Skeletal muscle satellite cell (primary cell): ENCODE results near the gene TNFRSF6B.

Source experiments
- H3K27me3 ChIP-seq: 2 replicates; pipeline ENCODE4 v1.7.0; 2013; ENCODE audit warnings: low read length; ENCODE audit not compliant: control insufficient read depth, insufficient read depth
- H3K36me3 ChIP-seq: 2 replicates; pipeline ENCODE4 v1.7.0; 2013; ENCODE audit warnings: mild to moderate bottlenecking, control low read depth, low read length; ENCODE audit not compliant: insufficient read depth
- H3K4me1 ChIP-seq: 2 replicates; pipeline ENCODE4 v1.7.0; 2013; ENCODE audit warnings: low read length; ENCODE audit not compliant: control insufficient read depth, insufficient read depth
- H3K4me2 ChIP-seq: 2 replicates; pipeline ENCODE4 v1.7.0; 2013; ENCODE audit warnings: mild to moderate bottlenecking, low read length
- H3K4me3 ChIP-seq: 2 replicates; pipeline ENCODE4 v1.7.0; 2013; ENCODE audit warnings: low read length
- H3K9ac ChIP-seq: 2 replicates; pipeline ENCODE4 v1.7.0; 2013; ENCODE audit warnings: mild to moderate bottlenecking, low read depth, low read length, moderate library complexity
- H3K9me3 ChIP-seq: replicated peaks from 2 replicates; pipeline ENCODE4 v1.7.0; 2013; ENCODE audit warnings: mild to moderate bottlenecking, control low read depth, low read length

TNFRSF6B gene

DNA sequence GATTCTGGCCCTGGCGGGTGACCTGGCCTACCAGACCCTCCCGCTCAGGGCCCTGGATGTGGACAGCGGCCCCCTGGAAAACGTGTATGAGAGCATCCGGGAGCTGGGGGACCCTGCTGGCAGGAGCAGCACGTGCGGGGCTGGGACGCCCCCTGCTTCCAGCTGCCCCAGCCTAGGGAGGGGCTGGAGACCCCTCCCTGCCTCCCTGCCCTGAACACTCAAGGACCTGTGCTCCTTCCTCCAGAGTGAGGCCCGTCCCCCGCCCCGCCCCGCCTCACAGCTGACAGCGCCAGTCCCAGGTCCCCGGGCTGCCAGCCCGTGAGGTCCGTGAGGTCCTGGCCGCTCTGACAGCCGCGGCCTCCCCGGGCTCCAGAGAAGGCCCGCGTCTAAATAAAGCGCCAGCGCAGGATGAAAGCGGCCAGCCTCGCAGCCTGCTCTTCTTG, 42.3 kb downstream of the TNFRSF6B start:
- H3K27me3 ChIP-seq, result no peaks in the 10 kb centered on the region
- H3K9ac ChIP-seq, result no peak overlapping the region
- peaks cover 17% of the 10 kb centered on the region for H3K4me1 ChIP-seq
- peaks cover 38% of the 10 kb centered on the region for H3K36me3 ChIP-seq
- no peaks in the 10 kb centered on the region for H3K9me3 ChIP-seq
- H3K4me3 ChIP-seq, result no peak overlapping the region
- peak overlapping the region; percentile 87 for H3K4me2 ChIP-seq

DNA sequence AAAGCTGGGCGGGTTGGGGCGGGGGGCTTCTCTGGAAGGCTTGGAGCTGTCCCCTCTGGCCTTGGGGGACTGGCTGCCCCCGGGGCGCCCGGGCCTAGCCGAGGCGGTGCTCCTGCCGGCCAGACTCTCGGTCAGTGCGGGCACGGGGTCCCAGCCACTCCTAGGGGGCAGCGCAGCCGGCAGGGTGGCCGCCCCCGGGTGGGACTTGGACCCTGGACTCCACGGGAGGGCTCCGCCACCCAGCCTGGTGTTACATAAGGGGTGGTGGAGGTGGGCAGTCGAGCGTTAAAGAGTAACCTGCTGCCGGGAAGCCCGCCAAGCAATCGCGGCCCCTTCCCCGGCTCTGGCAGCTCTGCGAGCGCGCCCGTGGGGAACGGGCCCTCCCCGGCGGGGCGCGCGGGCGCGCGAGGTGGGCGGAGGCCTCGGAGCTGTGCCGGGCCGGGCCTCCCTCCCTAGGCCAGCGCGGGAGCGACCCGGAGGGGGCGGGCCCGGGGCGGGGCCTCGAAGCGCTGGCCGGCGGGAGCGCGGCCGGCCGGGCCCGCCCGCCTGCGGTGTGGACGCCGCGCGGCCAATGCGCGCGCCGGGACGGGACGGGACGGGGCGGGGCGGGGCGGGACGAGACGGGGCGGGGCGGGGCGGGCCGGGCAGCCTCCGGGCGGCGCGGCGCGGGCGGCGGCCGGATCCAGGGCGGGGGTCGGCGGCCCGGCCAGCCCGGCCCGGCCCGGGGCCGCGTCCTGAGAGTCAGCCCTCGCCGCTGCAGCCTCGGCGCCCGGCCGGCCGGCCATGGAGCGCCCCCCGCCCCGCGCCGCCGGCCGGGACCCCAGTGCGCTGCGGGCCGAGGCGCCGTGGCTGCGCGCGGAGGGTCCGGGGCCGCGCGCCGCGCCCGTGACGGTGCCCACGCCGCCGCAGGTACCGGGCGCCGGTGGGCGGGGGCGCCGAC, 42.9 kb downstream of the TNFRSF6B start, which contains the start of gene SLC2A4RG:
TSS of gene SLC2A4RG (plus strand) at position 647 of the 940 bp plus-strand sequence. CDS start at position 784, 137 bp downstream.
- Histone ChIP-seq H3K9me3 (no peaks in the 10 kb centered on the region), H3K27me3 (no peaks in the 10 kb centered on the region), H3K4me2 (peak within 1 kb of the TSS; percentile 100), H3K4me3 (peak within 1 kb of the TSS; percentile 90), H3K9ac (peak within 1 kb of the TSS; percentile 89), H3K4me1 (peaks cover 17% of the 10 kb centered on the region), H3K36me3 (peaks cover 37% of the 10 kb centered on the region)

DNA sequence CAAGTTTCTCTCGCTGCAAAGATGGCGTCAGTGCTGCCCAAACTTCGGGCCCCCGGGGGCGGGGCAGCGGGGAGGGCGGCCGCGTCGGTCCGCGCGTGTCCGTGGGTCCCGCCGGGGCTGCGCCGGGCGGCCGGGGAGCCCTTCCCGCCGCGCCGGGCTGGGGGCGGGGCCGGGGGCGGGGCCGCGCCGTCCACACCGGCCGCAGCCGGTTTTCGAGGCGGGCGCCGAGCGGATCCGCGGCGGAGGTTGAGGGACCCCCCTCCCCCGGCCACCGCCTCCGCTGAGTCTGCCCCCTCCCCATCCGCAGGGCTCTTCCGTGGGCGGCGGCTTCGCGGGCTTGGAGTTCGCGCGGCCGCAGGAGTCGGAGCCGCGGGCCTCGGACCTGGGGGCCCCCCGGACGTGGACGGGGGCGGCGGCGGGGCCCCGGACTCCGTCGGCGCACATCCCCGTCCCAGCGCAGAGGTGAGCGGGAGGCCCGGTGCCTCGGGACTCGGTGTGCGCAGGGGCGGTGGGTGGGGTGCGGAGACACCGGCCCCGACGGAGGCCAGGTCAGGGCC, 43.7 kb downstream of the TNFRSF6B start:
- peaks cover 30% of the 10 kb centered on the region for H3K36me3 ChIP-seq
- H3K4me3 ChIP-seq, result peak overlapping the region; percentile 90
- H3K9me3 ChIP-seq, result no peaks in the 10 kb centered on the region
- peaks cover 17% of the 10 kb centered on the region for H3K4me1 ChIP-seq
- peak overlapping the region; percentile 100 for H3K4me2 ChIP-seq
- peak overlapping the region; percentile 89 for H3K9ac ChIP-seq
- H3K27me3 ChIP-seq, result no peaks in the 10 kb centered on the region

DNA sequence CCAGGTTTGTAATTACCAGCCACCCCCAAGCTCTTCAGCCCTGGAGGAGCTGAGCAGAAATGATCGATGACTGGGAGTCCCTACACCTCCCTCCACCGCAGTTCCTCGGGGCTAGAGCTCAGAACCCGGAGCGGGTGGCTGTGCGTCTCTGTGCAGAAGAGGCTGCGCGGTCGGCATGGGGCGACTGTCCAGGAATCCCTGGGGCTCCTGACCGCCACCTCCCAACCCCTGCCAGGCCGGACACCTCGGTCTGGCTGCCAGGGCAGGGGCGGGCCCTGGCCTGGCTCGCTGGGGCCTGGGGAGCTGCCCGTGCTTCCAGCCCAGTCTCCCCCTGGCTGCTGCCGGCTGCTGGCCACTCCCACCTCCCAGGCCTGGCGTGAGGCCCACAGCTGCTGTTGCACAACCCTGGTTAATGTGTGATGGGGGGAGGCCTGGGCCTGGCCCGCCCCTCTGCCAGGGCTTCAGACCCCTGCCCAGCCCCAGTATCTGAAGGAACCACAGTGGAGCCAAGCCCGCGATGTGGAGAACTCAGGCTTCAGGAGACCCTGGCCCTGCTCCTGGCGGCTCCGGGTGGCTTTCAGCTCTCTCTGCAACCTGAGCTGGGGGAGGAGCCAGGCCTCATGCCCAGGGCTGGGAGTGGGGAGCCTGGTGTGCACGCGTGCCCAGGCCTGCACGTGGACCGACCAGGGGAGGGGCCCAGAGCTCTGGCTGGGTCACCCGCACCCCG, 44.3 kb downstream of the TNFRSF6B start:
- Histone ChIP-seq H3K9ac (peak overlapping the region; percentile 89), H3K4me3 (peak overlapping the region; percentile 90)

GRCh38 chr20:63741354-63741675, 44.9 kb downstream of the TNFRSF6B start:
- Histone ChIP-seq H3K4me2 (peak overlapping the region; percentile 100), H3K4me3 (peak overlapping the region; percentile 90), H3K4me1 (peaks cover 17% of the 10 kb centered on the region), H3K9ac (peak overlapping the region; percentile 89), H3K36me3 (peaks cover 24% of the 10 kb centered on the region), H3K9me3 (no peaks in the 10 kb centered on the region), H3K27me3 (no peaks in the 10 kb centered on the region)

More for the DNA sequence above, 44.3 kb downstream of the TNFRSF6B start:
- Histone ChIP-seq H3K4me1 (peaks cover 17% of the 10 kb centered on the region), H3K4me2 (peak overlapping the region; percentile 100), H3K27me3 (no peaks in the 10 kb centered on the region), H3K36me3 (peaks cover 27% of the 10 kb centered on the region), H3K9me3 (no peaks in the 10 kb centered on the region)

- H3K9me3 ChIP-seq, result no peaks in the 10 kb centered on the region
- peak overlapping the region; percentile 90 for H3K4me3 ChIP-seq
- H3K9ac ChIP-seq, result peak overlapping the region; percentile 89
- H3K27me3 ChIP-seq, result no peaks in the 10 kb centered on the region
- H3K4me1 ChIP-seq, result peaks cover 17% of the 10 kb centered on the region
- H3K36me3 ChIP-seq, result peaks cover 22% of the 10 kb centered on the region
- peak overlapping the region; percentile 100 for H3K4me2 ChIP-seq
Observed at GRCh38 chr20:63741676-63742380, 45.4 kb downstream of the TNFRSF6B start.

DNA sequence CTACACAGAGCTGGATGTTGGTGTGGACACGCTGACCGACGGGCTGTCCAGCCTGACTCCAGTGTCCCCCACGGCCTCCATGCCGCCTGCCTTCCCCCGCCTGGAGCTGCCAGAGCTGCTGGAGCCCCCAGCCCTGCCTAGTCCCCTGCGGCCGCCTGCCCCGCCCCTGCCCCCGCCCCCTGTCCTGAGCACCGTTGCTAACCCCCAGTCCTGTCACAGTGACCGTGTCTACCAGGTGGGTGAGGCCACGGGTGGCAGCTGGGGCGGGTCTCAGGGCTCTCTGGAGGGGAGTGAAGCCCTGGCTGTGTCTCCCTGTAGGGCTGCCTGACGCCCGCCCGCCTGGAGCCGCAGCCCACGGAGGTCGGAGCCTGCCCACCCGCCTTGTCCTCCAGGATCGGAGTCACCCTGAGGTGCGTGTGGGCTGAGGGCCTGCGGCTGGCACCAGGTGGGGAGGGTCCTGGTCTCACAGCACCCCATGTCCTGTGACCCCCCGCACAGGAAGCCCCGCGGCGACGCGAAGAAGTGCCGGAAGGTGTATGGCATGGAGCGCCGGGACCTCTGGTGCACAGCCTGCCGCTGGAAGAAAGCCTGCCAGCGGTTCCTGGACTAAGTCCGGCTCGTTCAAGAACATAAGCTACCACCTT, 46.1 kb downstream of the TNFRSF6B start:
- Histone ChIP-seq H3K9me3 (no peaks in the 10 kb centered on the region), H3K4me1 (peaks cover 17% of the 10 kb centered on the region), H3K36me3 (peaks cover 17% of the 10 kb centered on the region), H3K27me3 (no peaks in the 10 kb centered on the region), H3K4me2 (no peak overlapping the region), H3K4me3 (no peak overlapping the region), H3K9ac (no peak overlapping the region)

DNA sequence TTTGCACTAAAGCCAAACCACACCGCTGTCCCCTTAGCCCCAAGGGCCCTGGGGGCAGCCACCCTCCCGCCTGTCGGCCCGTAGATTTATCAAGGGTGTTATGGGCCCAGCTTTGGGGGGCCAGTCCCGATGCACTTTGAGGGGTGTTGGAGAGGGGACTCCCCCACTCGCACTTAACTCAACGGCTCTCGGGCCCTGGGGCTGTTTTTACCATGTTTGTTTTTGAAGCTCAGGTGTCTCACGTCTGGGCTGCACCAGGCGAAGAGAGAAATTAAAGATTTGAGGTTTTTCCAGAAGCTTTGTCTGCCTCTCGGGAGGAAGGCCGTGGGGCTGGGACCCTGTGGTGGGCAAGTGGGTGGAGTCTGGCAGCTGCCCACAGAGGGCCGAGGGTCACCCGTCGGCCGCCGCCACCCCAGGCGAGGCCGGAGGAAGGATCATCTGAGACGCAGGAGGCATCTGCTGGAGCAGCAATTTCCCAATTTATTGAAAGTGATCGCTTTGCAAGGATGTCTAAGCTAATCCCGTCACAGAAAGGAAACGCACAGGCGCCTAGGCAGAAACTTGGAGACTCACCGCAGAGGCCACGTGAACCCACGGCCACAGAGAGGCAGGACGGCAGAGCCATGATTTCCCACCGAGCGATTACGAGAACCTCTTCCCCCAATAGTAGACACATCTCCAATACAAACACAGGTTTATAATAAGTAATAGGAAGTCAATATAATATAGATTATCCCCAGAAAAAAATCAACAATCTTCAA, 46.9 kb downstream of the TNFRSF6B start:
- Histone ChIP-seq H3K9ac (no peak overlapping the region), H3K4me1 (peaks cover 17% of the 10 kb centered on the region), H3K4me2 (no peak overlapping the region), H3K9me3 (no peaks in the 10 kb centered on the region), H3K4me3 (no peak overlapping the region), H3K27me3 (no peaks in the 10 kb centered on the region), H3K36me3 (peaks cover 17% of the 10 kb centered on the region)

DNA sequence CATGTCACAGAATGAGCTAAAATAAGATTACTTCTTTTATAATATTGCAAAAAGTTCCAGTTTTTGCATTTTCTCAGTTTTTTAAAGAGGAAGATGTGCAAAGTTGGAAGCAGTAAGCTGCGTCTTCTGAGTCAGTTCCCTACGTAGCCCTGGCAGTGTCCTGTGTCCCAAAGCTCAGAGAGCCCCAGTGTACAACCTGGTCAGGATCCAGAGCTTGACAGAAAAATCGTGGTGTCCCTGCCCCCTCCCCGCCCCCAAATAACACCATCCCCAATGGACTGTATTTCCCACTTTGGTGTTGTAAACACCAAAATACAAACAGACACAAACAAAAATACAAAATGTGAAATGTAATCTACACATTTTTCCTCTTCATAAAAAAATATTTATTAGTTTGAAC, 47.7 kb downstream of the TNFRSF6B start:
- H3K27me3 ChIP-seq, result no peaks in the 10 kb centered on the region
- peaks cover 15% of the 10 kb centered on the region for H3K4me1 ChIP-seq
- H3K9me3 ChIP-seq, result no peaks in the 10 kb centered on the region
- peaks cover 17% of the 10 kb centered on the region for H3K36me3 ChIP-seq
- H3K4me2 ChIP-seq, result no peak overlapping the region
- no peak overlapping the region for H3K4me3 ChIP-seq
- H3K9ac ChIP-seq, result no peak overlapping the region
